IgD-negative memory B cell (primary cell): ENCODE results near the gene FOXR1. TPM values are rescaled to one million over a fixed set of nuclear protein-coding genes. Genes with fewer than 3 reads are reported as not detected.
"Not testable (repeated sequence)": the region's sequence is repeated elsewhere in the genome, so short reads cannot be mapped to it uniquely, and the experiment has no call there.

Experiments
- H3K27ac Mint-ChIP-seq, 3 donors: one replicate each; pipeline ENCODE4 v1.8.0; 2020 to 2022; ENCODE audit warnings: mild to moderate bottlenecking in 3 of 3, mixed read lengths in 3 of 3, moderate library complexity in 1 of 3
- H3K27me3 Mint-ChIP-seq: one replicate; pipeline ENCODE4 v1.8.0; 2021; ENCODE audit warnings: mixed read lengths
- H3K36me3 Mint-ChIP-seq: one replicate; pipeline ENCODE4 v1.8.0; 2020; ENCODE audit warnings: mild to moderate bottlenecking, mixed read lengths
- H3K4me1 Mint-ChIP-seq, 3 donors: one replicate each; pipeline ENCODE4 v1.8.0; 2020 to 2022; ENCODE audit warnings: mixed read lengths in 3 of 3, mild to moderate bottlenecking in 1 of 3
- H3K4me3 Mint-ChIP-seq, 4 donors: one replicate each; pipeline ENCODE4 v1.8.0; 2020 to 2022; ENCODE audit warnings: mild to moderate bottlenecking in 4 of 4, mixed read lengths in 4 of 4, moderate library complexity in 3 of 4
- H3K9me3 Mint-ChIP-seq, 3 donors: one replicate each; pipeline ENCODE4 v1.8.0; 2020 to 2021; ENCODE audit warnings: mixed read lengths in 3 of 3, mild to moderate bottlenecking in 1 of 3
- polyA plus RNA-seq: library from polyadenylated mRNA; unstranded; fragments of 300-500 nt; fragmentation: Illumina TruSeq; gene quantifications from one replicate; pipeline ENCODE4 v1.2.3, GENCODE V29; 2021

FOXR1 gene
- polyA plus RNA-seq, 1 donor from 2014 or later, result not detected

DNA sequence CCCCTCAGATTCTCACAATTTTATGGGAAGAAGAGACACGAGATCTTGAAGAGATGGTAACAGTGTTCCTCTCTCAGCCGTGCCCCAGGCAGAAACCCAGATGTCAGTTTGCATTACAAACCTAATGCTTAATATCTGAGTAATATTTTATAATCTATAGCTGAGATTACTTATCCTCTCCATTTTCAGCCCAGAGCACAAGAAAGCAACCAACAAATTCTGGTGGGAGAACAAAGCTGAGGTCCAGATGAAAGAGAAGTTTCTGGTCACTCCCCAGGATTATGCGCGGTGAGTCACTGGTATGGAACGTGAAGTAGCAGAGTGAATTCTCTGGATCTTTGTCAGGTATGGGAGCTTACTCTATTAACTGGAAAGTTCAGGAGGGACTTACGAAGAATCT lies 27.3 kb downstream of the FOXR1 start:
- Mint-ChIP-seq H3K4me3 (peak overlapping the region; percentile 95 to 98 (median 96)), H3K36me3 (peaks cover 5% of the 10 kb centered on the region), H3K4me1 (peaks cover 21 to 30% (median 23%) of the 10 kb centered on the region in 3 donors)

DNA sequence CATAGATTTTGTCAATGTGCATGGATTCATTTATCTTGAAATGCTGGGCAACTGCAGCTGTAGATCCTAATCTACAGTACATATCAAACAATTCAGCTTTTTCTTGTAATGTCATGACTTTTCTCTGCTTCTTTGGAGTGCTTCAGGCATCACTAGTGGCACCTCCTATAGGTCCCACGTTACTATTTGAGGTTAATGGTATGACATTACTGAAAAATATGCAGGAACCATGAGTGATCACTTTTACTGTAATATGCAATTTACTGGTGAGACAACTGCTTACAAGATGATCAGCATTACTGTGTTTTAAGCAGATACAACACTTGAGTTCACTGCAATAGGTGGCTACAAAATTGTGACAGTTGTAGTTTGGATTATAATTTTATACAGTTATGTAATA lies 29.3 kb downstream of the FOXR1 start:
- Mint-ChIP-seq H3K27me3 (no peaks in the 10 kb centered on the region), H3K4me3 (peak overlapping the region in 1 of 4 donors; percentile 77), H3K36me3 (peaks cover 5% of the 10 kb centered on the region), H3K9me3 (no peaks in the 10 kb centered on the region), H3K27ac (peak overlapping the region in 1 of 3 donors; percentile 64), H3K4me1 (peaks cover 21 to 30% (median 23%) of the 10 kb centered on the region in 3 donors)

More for the DNA sequence above, 27.3 kb downstream of the FOXR1 start:
- Mint-ChIP-seq H3K9me3 (no peaks in the 10 kb centered on the region), H3K27ac (peak overlapping the region; percentile 87 to 94 (median 93)), H3K27me3 (no peaks in the 10 kb centered on the region)

DNA sequence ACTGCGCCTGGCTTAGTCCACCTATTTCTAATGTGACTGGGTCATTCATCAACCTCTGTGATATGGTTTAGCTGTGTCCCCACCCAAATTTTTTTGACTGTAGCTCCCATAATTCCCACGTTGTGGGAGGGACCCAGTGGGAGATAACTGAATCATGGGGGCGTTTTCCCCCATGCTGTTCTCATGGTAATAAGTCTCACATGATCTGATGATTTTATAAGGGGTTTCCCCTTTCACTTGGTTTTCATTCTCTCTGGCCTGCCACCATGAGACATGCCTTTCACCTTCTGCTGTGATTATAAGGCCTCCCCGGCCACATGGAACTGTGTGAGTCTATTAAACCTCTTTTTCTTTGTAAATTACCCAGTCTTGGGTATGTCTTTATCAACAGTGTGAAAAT lies 35.1 kb downstream of the FOXR1 start:
- H3K9me3 Mint-ChIP-seq, result no peaks in the 10 kb centered on the region
- no peak overlapping the region for H3K4me3 Mint-ChIP-seq
- no peaks in the 10 kb centered on the region for H3K27me3 Mint-ChIP-seq
- no peak overlapping the region for H3K27ac Mint-ChIP-seq
- H3K4me1 Mint-ChIP-seq, result peaks cover 0 to 2% (median 1%) of the 10 kb centered on the region in 3 donors
- H3K36me3 Mint-ChIP-seq, result peaks cover 3% of the 10 kb centered on the region

DNA sequence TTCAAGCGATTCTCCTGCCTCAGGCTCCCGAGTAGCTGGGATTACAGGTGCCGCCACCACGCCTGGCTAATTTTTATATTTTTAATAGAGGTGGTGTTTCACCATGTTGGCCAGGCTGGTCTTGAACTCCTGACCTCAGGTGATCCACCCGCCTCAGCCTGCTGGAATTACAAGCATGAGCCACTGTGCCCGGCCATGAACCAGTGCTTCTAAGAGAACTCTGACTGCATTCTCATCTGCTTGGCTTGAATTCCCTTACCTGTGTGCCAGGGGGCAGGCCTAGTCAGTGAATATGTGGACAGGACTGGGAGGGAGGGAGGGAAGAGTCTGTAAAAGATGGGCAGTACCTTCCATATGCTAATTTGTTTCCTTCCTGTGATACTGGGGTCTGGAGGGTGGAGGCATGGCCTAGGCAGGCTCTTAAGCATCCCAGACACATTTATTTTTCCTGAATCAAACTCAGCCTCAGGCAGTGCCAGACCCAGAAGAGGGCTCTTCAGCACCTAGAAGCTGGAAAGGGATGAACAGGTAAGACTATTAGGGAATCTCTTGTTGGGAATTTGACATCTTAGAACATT lies 40.0 kb downstream of the FOXR1 start:
- H3K4me1 Mint-ChIP-seq, result peaks cover 10 to 17% (median 13%) of the 10 kb centered on the region in 3 donors
- H3K36me3 Mint-ChIP-seq, result peaks cover 4% of the 10 kb centered on the region
- H3K27me3 Mint-ChIP-seq, result no peaks in the 10 kb centered on the region
- no peaks in the 10 kb centered on the region for H3K9me3 Mint-ChIP-seq
- no peak overlapping the region for H3K27ac Mint-ChIP-seq
- H3K4me3 Mint-ChIP-seq, result no peak overlapping the region

DNA sequence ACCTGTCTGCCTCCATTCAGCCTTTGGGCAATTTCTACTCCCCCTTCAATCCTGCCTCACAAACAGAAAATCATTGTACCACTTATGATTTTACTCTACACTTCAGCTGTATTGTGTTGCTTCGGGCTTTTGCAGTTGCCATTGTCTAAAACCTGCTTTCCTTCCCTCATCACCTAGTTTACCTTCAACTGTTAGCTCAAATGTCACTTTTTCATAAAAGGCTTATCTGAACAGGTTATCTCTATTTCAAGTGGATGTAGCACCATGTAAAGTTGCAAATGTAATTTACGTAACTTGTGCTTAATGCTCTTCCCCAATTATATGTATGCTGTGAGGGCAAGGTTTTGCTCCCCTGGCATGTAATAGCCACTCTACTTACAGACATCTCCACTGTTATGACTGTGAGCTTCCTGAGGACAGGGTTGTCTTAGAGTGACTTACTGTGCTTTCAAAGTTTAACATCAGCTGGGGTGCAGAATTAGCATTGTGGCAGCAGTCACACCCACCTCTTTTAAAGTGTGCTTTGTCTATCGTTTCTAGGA lies 41.1 kb downstream of the FOXR1 start:
- Mint-ChIP-seq H3K9me3 (no peaks in the 10 kb centered on the region), H3K27me3 (no peaks in the 10 kb centered on the region), H3K4me1 (peaks cover 16 to 22% (median 17%) of the 10 kb centered on the region in 3 donors), H3K4me3 (peak overlapping the region in 1 of 4 donors; percentile 23), H3K27ac (peak overlapping the region in 1 of 3 donors; percentile 19), H3K36me3 (peaks cover 6% of the 10 kb centered on the region)

DNA sequence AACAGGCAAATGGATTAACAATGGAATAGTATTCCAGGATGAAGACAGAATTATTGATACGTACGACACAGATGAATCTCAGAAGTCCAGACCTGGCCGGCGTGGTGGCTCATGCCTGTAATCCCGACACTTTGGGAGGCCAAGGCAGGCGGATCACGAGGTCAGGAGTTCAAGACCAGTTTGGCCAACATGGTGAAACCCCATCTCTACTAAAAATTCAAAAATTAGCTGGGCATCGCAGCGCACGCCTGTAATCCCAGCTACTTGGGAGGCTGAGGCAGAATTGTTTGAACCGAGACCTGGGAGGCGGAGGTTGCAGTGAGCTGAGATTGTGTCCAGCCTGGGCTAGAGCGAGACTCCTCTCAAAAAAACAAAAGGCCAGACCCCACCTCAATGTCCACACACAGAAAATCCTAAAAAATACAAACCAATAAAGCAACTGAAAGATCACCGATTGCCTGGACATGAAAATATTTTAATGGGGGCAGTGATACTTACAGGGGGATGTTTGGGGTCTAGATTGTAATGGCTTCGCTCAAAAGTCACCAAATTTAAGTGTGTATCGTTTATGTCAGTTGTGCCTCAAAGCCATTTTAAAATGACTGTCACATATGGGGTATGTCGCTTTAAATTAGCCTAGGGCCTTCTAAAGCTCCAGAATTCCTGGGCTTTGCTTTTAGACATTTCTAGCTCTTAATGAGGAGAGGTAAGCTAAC lies 42.8 kb downstream of the FOXR1 start:
- Mint-ChIP-seq H3K36me3 (peaks cover 10% of the 10 kb centered on the region), H3K9me3 (no peaks in the 10 kb centered on the region), H3K4me1 (peaks cover 21 to 26% (median 22%) of the 10 kb centered on the region in 3 donors), H3K4me3 (peak overlapping the region in 1 of 4 donors; percentile 76), H3K27me3 (no peaks in the 10 kb centered on the region), H3K27ac (peak overlapping the region in 1 of 3 donors; percentile 92)

DNA sequence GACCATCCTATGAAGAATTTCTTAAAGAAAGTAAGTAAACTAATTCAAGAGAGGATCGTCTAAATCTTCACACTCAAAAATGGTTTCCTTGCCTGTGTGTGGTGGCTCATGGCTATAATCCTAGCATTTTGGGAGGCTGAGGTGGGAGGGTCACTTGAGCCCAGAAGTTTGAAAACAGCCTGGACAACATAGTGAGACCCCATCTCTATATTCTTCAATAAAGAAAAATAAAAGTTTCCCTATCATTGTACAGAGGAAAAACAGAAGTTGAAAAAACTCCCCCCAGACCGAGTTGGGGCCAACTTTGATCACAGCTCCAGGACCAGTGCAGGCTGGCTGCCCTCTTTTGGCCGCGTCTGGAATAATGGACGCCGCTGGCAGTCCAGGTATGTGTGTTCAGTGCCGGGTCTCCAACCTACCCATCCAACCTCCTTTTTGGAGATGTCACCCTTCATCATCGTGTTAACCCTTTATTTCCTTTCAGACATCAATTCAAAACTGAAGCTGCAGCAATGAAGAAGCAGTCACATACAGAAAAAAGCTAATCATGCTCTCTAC lies 43.6 kb downstream of the FOXR1 start:
- no peaks in the 10 kb centered on the region for H3K27me3 Mint-ChIP-seq
- peaks cover 22 to 32% (median 27%) of the 10 kb centered on the region in 3 donors for H3K4me1 Mint-ChIP-seq
- peaks cover 10% of the 10 kb centered on the region for H3K36me3 Mint-ChIP-seq
- no peaks in the 10 kb centered on the region for H3K9me3 Mint-ChIP-seq
- H3K4me3 Mint-ChIP-seq, result peak overlapping the region in 1 of 4 donors; percentile 76
- peak overlapping the region in 2 of 3 donors; percentile 28 to 92 for H3K27ac Mint-ChIP-seq

DNA sequence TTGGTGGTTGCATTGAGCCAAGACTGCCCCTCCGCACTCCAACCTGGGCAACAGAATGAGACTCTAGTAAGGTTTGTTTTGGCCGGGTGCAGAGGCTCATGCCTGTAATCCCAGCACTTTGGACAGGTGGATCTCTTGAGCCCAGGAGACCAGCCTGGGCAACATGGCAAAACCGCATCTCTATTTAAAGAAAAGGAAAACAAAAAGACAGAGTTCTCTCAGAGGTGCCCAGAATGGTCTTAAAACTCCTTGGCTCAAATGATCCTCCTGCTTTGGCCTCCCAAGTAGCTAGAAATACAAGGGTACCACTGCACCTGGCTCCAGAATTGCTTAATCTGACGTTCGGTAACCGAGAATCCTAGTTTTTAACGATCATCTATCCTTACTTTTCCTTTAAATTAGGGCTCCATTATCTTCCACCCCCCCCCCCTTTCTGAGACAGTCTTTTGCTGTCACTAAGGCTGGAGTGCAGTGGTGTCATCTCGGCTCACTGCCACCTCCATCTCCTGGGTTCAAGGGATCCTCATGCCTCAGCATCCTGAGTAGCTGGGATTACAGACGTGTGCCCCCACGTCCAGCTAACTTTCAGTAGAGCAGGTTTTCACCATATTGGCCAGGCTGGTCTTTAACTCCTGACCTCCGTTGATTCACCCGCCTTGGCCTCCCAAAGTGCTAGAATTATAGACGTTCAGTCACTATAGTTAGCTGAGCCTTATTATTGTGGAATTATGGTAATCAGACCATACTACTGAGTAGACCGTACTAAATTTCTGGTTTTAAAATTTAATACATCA lies 44.9 kb downstream of the FOXR1 start:
- Mint-ChIP-seq H3K36me3 (peaks cover 10% of the 10 kb centered on the region), H3K9me3 (no peaks in the 10 kb centered on the region), H3K27me3 (no peaks in the 10 kb centered on the region), H3K27ac (peak overlapping the region; percentile 92 to 100 (median 99)), H3K4me1 (peaks cover 25 to 37% (median 29%) of the 10 kb centered on the region in 3 donors), H3K4me3 (peak overlapping the region in 2 of 4 donors; percentile 99 to 100)

DNA sequence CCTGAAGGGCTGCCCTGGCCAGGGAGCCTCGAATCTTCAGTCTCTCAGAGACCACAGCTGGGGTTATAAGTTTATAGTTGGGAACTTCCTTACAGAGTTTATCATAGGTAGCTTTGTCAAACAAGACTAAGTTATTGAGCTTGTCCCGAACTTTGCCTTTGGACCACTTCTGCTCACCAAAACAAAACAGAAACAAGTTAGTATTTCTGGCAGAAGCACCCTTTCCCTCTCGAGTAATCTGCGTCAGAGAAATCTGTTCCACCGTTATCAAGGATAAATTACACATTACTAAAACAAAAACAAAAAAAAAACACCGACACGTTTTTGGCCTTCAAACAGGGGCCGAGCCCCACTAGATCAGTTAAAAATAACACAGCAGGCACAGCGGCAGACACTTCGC lies 45.8 kb downstream of the FOXR1 start:
- peaks cover 12% of the 10 kb centered on the region for H3K36me3 Mint-ChIP-seq
- not testable (repeated sequence) for H3K9me3 Mint-ChIP-seq, H3K27me3 Mint-ChIP-seq
- peak overlapping the region; percentile 99 to 100 (median 99) for H3K27ac Mint-ChIP-seq
- H3K4me3 Mint-ChIP-seq, result peak overlapping the region; percentile 98 to 100 (median 100)
- peaks cover 28 to 38% (median 31%) of the 10 kb centered on the region in 3 donors for H3K4me1 Mint-ChIP-seq

DNA sequence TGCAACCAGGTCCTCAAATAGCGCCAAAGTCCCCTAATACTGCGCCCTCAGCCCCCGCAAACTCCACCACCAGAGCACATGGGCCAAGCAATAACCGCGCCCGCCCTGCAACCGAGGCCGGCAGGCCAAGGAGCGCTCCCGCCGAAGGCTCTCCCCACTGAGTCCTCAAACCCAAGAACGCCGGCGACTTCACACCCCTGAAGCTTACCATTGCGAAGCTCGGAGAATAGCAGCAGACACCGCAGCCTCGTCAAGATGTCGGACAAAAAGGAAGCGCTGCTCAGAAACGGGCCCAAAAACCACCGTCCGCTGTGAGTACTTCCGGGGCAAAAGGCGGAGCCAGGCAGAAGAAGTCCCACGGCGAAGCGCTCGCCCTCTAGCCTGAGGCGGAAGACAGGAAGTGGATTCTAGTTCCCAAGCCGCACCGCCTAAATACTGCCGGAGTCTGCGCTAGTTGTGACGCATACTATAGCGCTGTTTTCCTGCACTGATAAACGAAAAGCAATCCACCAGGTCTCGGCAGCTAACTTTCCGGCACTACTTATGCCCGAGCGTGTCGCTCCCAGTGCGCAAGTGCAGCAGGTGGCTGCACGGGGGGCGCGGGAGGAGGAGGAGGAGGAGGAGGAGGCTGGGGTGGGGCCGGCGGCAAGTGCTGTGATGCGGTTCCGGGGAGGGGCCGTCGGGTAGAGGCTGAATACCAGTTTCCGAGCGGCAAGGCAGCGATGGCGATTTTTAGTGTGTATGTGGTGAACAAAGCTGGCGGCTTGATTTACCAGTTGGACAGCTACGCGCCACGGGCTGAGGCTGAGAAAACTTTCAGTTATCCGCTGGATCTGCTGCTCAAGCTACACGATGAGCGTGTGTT lies 46.7 kb downstream of the FOXR1 start, which contains the start of the genes RPS25 and TRAPPC4:
Gene RPS25 (minus strand): TSS at position 270 of the 865 bp plus-strand sequence. CDS start 59 bp downstream, at position 211.
Gene TRAPPC4 (plus strand): TSS at position 693 of the 865 bp plus-strand sequence. CDS start 30 bp downstream, at position 723.
- Mint-ChIP-seq H3K4me3 (peak within 1 kb of the TSS; percentile 98 to 100 (median 100)), H3K9me3 (no peaks in the 10 kb centered on the region), H3K36me3 (peaks cover 12% of the 10 kb centered on the region), H3K27me3 (no peaks in the 10 kb centered on the region), H3K27ac (peak within 1 kb of the TSS; percentile 99 to 100 (median 99)), H3K4me1 (peaks cover 28 to 32% (median 31%) of the 10 kb centered on the region in 3 donors)

DNA sequence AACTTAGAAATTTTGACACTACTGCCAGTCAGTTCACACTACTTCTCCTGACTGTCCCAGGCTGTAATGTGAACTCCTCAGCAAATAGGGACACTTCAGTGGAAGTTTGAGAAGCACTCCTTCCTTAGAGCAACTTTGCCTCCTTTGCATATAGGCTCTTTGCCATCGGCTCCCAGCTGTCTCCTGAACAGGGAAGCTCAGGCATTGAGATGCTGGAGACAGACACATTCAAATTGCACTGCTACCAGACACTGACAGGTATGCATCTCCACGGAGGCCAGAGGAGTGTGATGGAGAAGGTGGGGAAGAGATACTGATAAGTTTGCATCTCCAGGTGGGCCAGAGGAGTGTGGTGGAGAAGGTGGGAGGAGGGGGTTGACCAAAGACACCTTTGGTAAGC lies 48.4 kb downstream of the FOXR1 start:
- Mint-ChIP-seq H3K27me3 (no peaks in the 10 kb centered on the region), H3K27ac (peak overlapping the region in 2 of 3 donors; percentile 99 to 100), H3K4me1 (peaks cover 30 to 32% (median 32%) of the 10 kb centered on the region in 3 donors), H3K9me3 (no peaks in the 10 kb centered on the region), H3K4me3 (peak overlapping the region; percentile 98 to 100 (median 100)), H3K36me3 (peaks cover 9% of the 10 kb centered on the region)

DNA sequence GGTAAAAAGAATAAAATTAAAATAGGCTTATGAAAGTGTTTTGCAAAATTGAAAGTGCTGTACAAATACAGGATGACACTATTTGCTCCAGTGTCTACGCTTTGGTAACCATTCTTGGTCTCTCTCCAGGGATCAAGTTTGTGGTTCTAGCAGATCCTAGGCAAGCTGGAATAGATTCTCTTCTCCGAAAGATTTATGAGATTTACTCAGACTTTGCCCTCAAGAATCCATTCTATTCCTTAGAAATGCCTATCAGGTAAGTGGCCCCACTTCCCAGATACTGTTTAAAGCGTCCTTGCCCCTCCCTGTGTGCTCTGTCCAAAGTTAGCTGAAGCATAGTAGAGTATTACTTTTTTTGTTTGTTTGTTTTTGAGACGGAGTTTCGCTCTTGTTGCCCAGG lies 50.1 kb downstream of the FOXR1 start:
- H3K4me1 Mint-ChIP-seq, result peaks cover 17 to 35% (median 22%) of the 10 kb centered on the region in 3 donors
- H3K27ac Mint-ChIP-seq, result peak overlapping the region in 1 of 3 donors; percentile 70
- H3K27me3 Mint-ChIP-seq, result no peaks in the 10 kb centered on the region
- H3K36me3 Mint-ChIP-seq, result peaks cover 9% of the 10 kb centered on the region
- H3K4me3 Mint-ChIP-seq, result peak overlapping the region in 2 of 4 donors; percentile 81 to 82
- H3K9me3 Mint-ChIP-seq, result no peaks in the 10 kb centered on the region

DNA sequence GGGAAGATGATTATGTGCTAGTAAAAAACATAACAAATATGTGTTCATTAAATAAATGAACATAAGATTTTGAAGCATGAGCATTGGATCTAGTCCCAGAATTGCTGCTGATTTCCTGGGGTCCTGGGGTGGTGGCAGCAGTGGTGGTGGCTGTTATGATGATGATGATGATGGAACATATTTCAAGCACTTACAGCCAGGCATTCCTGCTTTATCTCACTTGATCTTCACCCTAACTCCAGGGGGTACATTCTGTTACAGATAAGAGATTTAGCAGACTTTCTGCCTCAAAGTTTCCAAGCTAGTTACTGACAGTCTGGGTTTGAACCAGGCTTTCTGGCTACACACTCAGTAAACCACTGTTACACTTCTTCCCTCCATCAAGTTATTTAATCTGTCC lies 52.2 kb downstream of the FOXR1 start:
- Mint-ChIP-seq H3K27ac (no peak overlapping the region), H3K36me3 (peaks cover 3% of the 10 kb centered on the region), H3K4me3 (peak overlapping the region in 1 of 4 donors; percentile 78), H3K27me3 (no peaks in the 10 kb centered on the region), H3K4me1 (peaks cover 11 to 20% (median 16%) of the 10 kb centered on the region in 3 donors), H3K9me3 (no peaks in the 10 kb centered on the region)
